SK-N-SH (cell line): ENCODE results near the gene VASN. TPM values are rescaled to one million over a fixed set of nuclear protein-coding genes. Genes with fewer than 3 reads are reported as not detected.

ENCODE experiments used
- CTCF ChIA-PET: fragments of 300-600, 350-600 bp; formaldehyde crosslinking; extraction: SDS; loops from one replicate; lab custom pipeline; 2021; lab: Yijun Ruan, JAX
- POLR2A ChIA-PET: fragments of 350-600 bp; sonication (Branson Sonifier 250); formaldehyde crosslinking; extraction: SDS; loops from one replicate; lab custom pipeline; 2020; ENCODE audit warnings: antibody characterized with exemption, inconsistent platforms; lab: Yijun Ruan, JAX
- DNase-seq: peaks from one replicate; pipeline ENCODE4 v3.0.0; 2012
- H2AFZ ChIP-seq: fragments of 200-600 bp; sonication (generic); 2 replicates; pipeline ENCODE4 v1.8.1; 2016; ENCODE audit warnings: antibody characterized with exemption, mild to moderate bottlenecking, low read depth
- H3F3A ChIP-seq: fragments of 200-600 bp; sonication (generic); replicated peaks from 2 replicates; pipeline ENCODE3; 2016; ENCODE audit warnings: antibody characterized with exemption, mild to moderate bottlenecking; ENCODE audit not compliant: insufficient read depth
- H3K27ac ChIP-seq, 2 experiments: fragments of 200-500 bp in 1 of 2; fragments of 200-600 bp in 1 of 2; sonication (Bioruptor generic) in 1 of 2; sonication (generic), shearing (Covaris generic) in 1 of 2; 2 replicates each; pipeline versions ENCODE4 v1.5.1 to v1.6.1; 2014 to 2016; ENCODE audit warnings: low read depth in 2 of 2, inconsistent platforms in 1 of 2, low read length in 1 of 2, mild to moderate bottlenecking in 1 of 2, mixed read lengths in 1 of 2
- H3K27me3 ChIP-seq: fragments of 200-600 bp; sonication (generic), shearing (Covaris generic); 2 replicates; pipeline ENCODE4 v1.6.1; 2016; ENCODE audit warnings: mixed run types; ENCODE audit not compliant: insufficient read depth
- H3K36me3 ChIP-seq, 2 experiments: fragments of 200-500 bp in 1 of 2; fragments of 200-600 bp in 1 of 2; sonication (Bioruptor generic) in 1 of 2; sonication (generic) in 1 of 2; replicated peaks in 1 of 2; 2 replicates each; pipeline versions ENCODE3 to v1.5.1; 2014 to 2016; ENCODE audit warnings: low read length in 1 of 2, mild to moderate bottlenecking in 1 of 2; ENCODE audit not compliant: insufficient read depth in 2 of 2, control insufficient read depth in 1 of 2
- H3K4me1 ChIP-seq, 2 experiments: fragments of 200-500 bp in 1 of 2; fragments of 200-600 bp in 1 of 2; sonication (Bioruptor generic) in 1 of 2; sonication (generic), shearing (Covaris generic) in 1 of 2; 2 replicates each; pipeline versions ENCODE4 v1.5.1 to v1.6.1; 2014 to 2016; ENCODE audit warnings: low read depth in 1 of 2, low read length in 1 of 2, mixed run types in 1 of 2; ENCODE audit not compliant: insufficient read depth in 2 of 2, control insufficient read depth in 1 of 2
- H3K4me2 ChIP-seq: fragments of 200-600 bp; sonication (generic), shearing (Covaris generic); 2 replicates; pipeline ENCODE4 v1.6.1; 2017; ENCODE audit warnings: mixed run types
- H3K4me3 ChIP-seq, 2 experiments: fragments of 200-500 bp in 1 of 2; fragments of 200-600 bp in 1 of 2; sonication (Bioruptor generic) in 1 of 2; sonication (generic), shearing (Covaris generic) in 1 of 2; 2 replicates each; pipeline versions ENCODE4 v1.5.1 to v1.8.1; 2014 to 2016; ENCODE audit warnings: low read depth in 2 of 2, inconsistent platforms in 1 of 2, low read length in 1 of 2, mild to moderate bottlenecking in 1 of 2, mixed read lengths in 1 of 2, moderate library complexity in 1 of 2
- H3K79me2 ChIP-seq: fragments of 200-600 bp; sonication (generic); 2 replicates; pipeline ENCODE4 v1.8.1; 2017; ENCODE audit warnings: mild to moderate bottlenecking; ENCODE audit not compliant: insufficient read depth
- H3K9ac ChIP-seq: fragments of 200-600 bp; sonication (generic); 2 replicates; pipeline ENCODE4 v1.6.1; 2017; ENCODE audit warnings: mixed run types
- H3K9me2 ChIP-seq: fragments of 200-600 bp; sonication (generic); 2 replicates; pipeline ENCODE4 v1.6.1; 2017; ENCODE audit warnings: mixed run types
- H3K9me3 ChIP-seq: fragments of 200-600 bp; sonication (generic); 2 replicates; pipeline ENCODE4 v1.6.1; 2017; ENCODE audit warnings: mixed run types, mild to moderate bottlenecking, moderate library complexity
- H4K20me1 ChIP-seq: fragments of 200-600 bp; sonication (generic); 2 replicates; pipeline ENCODE4 v1.6.1; 2017; ENCODE audit warnings: mild to moderate bottlenecking, mixed run types; ENCODE audit not compliant: insufficient read depth
- CHD2 ChIP-seq: fragments of 150-350 bp; IDR thresholded peaks from 2 replicates; pipeline ENCODE4 v1.6.1; 2018; ENCODE audit warnings: low read length; ENCODE audit not compliant: partially characterized antibody
- EP300 ChIP-seq, 2 experiments: IDR thresholded peaks; 2 replicates each; pipeline versions ENCODE4 v1.4.0 to v1.6.1; 2012; ENCODE audit warnings: borderline replicate concordance in 1 of 2, low read depth in 1 of 2, low read length in 1 of 2
- JUND ChIP-seq: IDR thresholded peaks from 2 replicates; pipeline ENCODE4 v1.4.0; 2012
- MAX ChIP-seq: IDR thresholded peaks from 2 replicates; pipeline ENCODE4 v1.4.0; 2012; ENCODE audit warnings: low read depth
- MXI1 ChIP-seq: IDR thresholded peaks from 2 replicates; pipeline ENCODE4 v1.6.1; 2012; ENCODE audit warnings: mild to moderate bottlenecking, low read depth, low read length, improper control_type of control experiment
- POLR2AphosphoS5 ChIP-seq: IDR thresholded peaks from 2 replicates; pipeline ENCODE4 v1.6.1; 2012; ENCODE audit warnings: low read depth, low read length
- RCOR1 ChIP-seq: fragments of 150-350 bp; IDR thresholded peaks from 2 replicates; pipeline ENCODE4 v1.6.1; 2017; ENCODE audit warnings: antibody characterized with exemption, low read length
- SIN3A ChIP-seq: IDR thresholded peaks from 2 replicates; pipeline ENCODE4 v1.6.1; 2012; ENCODE audit warnings: low read depth, mild to moderate bottlenecking, low read length, moderate library complexity, borderline replicate concordance
- TCF12 ChIP-seq: IDR thresholded peaks from 2 replicates; pipeline ENCODE4 v1.4.0; 2012
- TEAD4 ChIP-seq: IDR thresholded peaks from 2 replicates; pipeline ENCODE4 v1.4.0; 2012; ENCODE audit warnings: mild to moderate bottlenecking, borderline replicate concordance; ENCODE audit not compliant: insufficient read depth
- USF2 ChIP-seq: fragments of 150-350 bp; IDR thresholded peaks from 2 replicates; pipeline ENCODE4 v1.6.1; 2017; ENCODE audit warnings: antibody characterized with exemption, low read length, low read depth, borderline replicate concordance
- WGBS: methylation state at CpG from one replicate; pipeline ENCODE4 v1.1.6; 2017; ENCODE audit warnings: low lambda C conversion rate; 5-methylcytosine and 5-hydroxymethylcytosine counted together
- polyA plus RNA-seq, 3 experiments: library from polyadenylated mRNA; depleted of rRNA; stranded (reverse); fragments of >200 nt; gene quantifications; 2 replicates each; pipeline ENCODE4 v1.2.3, GENCODE V29; 2012

The VASN gene
- polyA plus RNA-seq, 1 of the 3 experiments (the other 2 are of a cell fraction), result 37.4 TPM

GRCh38 chr16:4384509-4384942, 12.9 kb downstream of the VASN start:
- WGBS, result 80% methylated on average over 1 of the region's 20 CpGs
- Histone ChIP-seq H3K9ac (no peak overlapping the region), H3K9me3 (no peaks in the 10 kb centered on the region), H3F3A (peaks cover 23% of the 10 kb centered on the region), H2AFZ (no peak overlapping the region), H3K27me3 (no peaks in the 10 kb centered on the region), H3K79me2 (no peaks in the 10 kb centered on the region), H3K9me2 (no peaks in the 10 kb centered on the region), H3K4me2 (peak overlapping the region; percentile 28; the same call in 1 of the 2 replicates), H3K27ac (peak overlapping the region in 1 of 2 experiments; percentile 93; a peak in 3 of 4 replicates), H3K4me3 (no peak overlapping the region), H3K4me1 (peaks cover 30 to 69% of the 10 kb centered on the region in 2 experiments; a peak in 3 of 4 replicates), H3K36me3 (peaks cover 0 to 33% of the 10 kb centered on the region in 2 experiments), H4K20me1 (peaks cover 17% of the 10 kb centered on the region; the same call in 1 of the 2 replicates)
- peak; percentile 89 for DNase-seq
- CTCF ChIA-PET, result interaction anchor here (0.9 to 32.1 kb wide), 2 partner anchors 8 to 18 kb away, joined by 4 to 558 read pairs; no protein-coding TSS in a partner anchor
- POLR2A ChIA-PET, result interaction anchor here (2.1 kb wide), 1 partner anchor 8 kb away, joined by 7 read pairs; no protein-coding TSS in a partner anchor
- peak; percentile 62; the same call in 1 of the 2 replicates for TF ChIP-seq SIN3A
- TF ChIP-seq TEAD4, result no peak
- TF ChIP-seq EP300 (IDR thresholded peaks at IDR 0.05; ENCODE audit: borderline replicate concordance in 1 of 2, low read depth in 1 of 2, low read length in 1 of 2), result 0 out of 4 replicates have a peak, but pooled peaks of 1 of the 2 experiments have one; percentile 45
- no peak for TF ChIP-seq USF2
- TF ChIP-seq MXI1, result peak; percentile 84; the same call in 1 of the 2 replicates
- TF ChIP-seq RCOR1, result peak; percentile 26; the same call in 1 of the 2 replicates
- peak; percentile 86 for TF ChIP-seq MAX
- peak; percentile 92 for TF ChIP-seq TCF12
- TF ChIP-seq CHD2, result peak; percentile 76
- 0 out of 2 replicates have a peak, but pooled peaks have one; percentile 44 for TF ChIP-seq POLR2AphosphoS5

- H3K9ac ChIP-seq, result no peak overlapping the region
- no peak overlapping the region for H2AFZ ChIP-seq
- TF ChIP-seq POLR2AphosphoS5, result peak; percentile 9
- TF ChIP-seq MAX, result peak; percentile 66; the same call in 1 of the 2 replicates
- no peak for TF ChIP-seq JUND
- no peaks in the 10 kb centered on the region for H3K9me2 ChIP-seq
- peaks cover 30 to 70% of the 10 kb centered on the region in 2 experiments; a peak in 3 of 4 replicates for H3K4me1 ChIP-seq
- H3K4me3 ChIP-seq, result no peak overlapping the region
- peaks cover 14% of the 10 kb centered on the region; the same call in 1 of the 2 replicates for H4K20me1 ChIP-seq
- ChIA-PET CTCF (interaction anchor here (2.8 to 32.1 kb wide), 2 partner anchors 17 to 26 kb away, joined by 11 to 558 read pairs; no protein-coding TSS in a partner anchor), POLR2A (interaction anchor here (0.6 kb wide), 1 partner anchor 12 kb away, joined by 3 read pairs; no protein-coding TSS in a partner anchor)
- no peaks in the 10 kb centered on the region for H3K27me3 ChIP-seq
- peak; percentile 64 for DNase-seq
- H3F3A ChIP-seq, result peaks cover 23% of the 10 kb centered on the region
- H3K36me3 ChIP-seq, result peaks cover 0 to 33% of the 10 kb centered on the region in 2 experiments
- no peak overlapping the region for H3K4me2 ChIP-seq
- 82% methylated on average over 11 of the region's 20 CpGs for WGBS
- no peaks in the 10 kb centered on the region for H3K9me3 ChIP-seq
- H3K79me2 ChIP-seq, result no peaks in the 10 kb centered on the region
- H3K27ac ChIP-seq, result peak overlapping the region; percentile 48 to 93; a peak in 3 of 4 replicates
Measured at GRCh38 chr16:4385066-4385788, 13.6 kb downstream of the VASN start.
